Omental fat pad (tissue), 4 donors: Measurements from ENCODE around the gene LCOR. TPM values are rescaled to one million over a fixed set of nuclear protein-coding genes. Genes with fewer than 3 reads are reported as not detected.

Experiments used
- ATAC-seq: fragments of 150-250 bp; one replicate; pipeline ENCODE4 v1.9.1; 2016; ENCODE audit warnings: mild to moderate bottlenecking, moderate library complexity; ENCODE audit not compliant: low FRiP score
- DNase-seq: peaks from one replicate; pipeline ENCODE4 v3.0.0-alpha.2; 2019; ENCODE audit warnings: low spot score
- CTCF ChIP-seq, 3 donors: fragments of 450-650 bp; IDR thresholded peaks; one replicate each; pipeline ENCODE4 v1.5.1; 2016 to 2017; ENCODE audit warnings: antibody characterized with exemption in 3 of 3, mild to moderate bottlenecking in 3 of 3, moderate library complexity in 2 of 3
- small RNA-seq: library from RNA; depleted of rRNA; stranded (forward); fragments of <200 nt; gene quantifications from one replicate; pipeline ENCODE3, GENCODE V24; 2016
- total RNA-seq, 4 donors: library from RNA; depleted of rRNA; stranded (reverse); fragments of >200 nt; gene quantifications; one replicate each; pipeline ENCODE4 v1.1.0, GENCODE V29; 2016

The LCOR gene
- total RNA-seq, 4 donors from 2014 or later: 19.1 to 82.0 (median 24.7) TPM

GRCh38 chr10:97040706-97041105 lies 208.6 kb downstream of the LCOR start:
- TF ChIP-seq CTCF (IDR thresholded peaks at IDR 0.05): no peak
- ATAC-seq (no peak), DNase-seq (no peak)

GRCh38 chr10:97042081-97042480 lies 210.0 kb downstream of the LCOR start:
- ATAC-seq (no peak), DNase-seq (no peak)
- no peak for TF ChIP-seq CTCF (IDR thresholded peaks at IDR 0.05)

- DNase-seq (no peak), ATAC-seq (no peak)
- TF ChIP-seq CTCF (IDR thresholded peaks at IDR 0.05): no peak
Observed at GRCh38 chr10:97042716-97043562, 210.8 kb downstream of the LCOR start.

GRCh38 chr10:97043563-97043855 lies 211.4 kb downstream of the LCOR start:
- ATAC-seq (no peak), DNase-seq (no peak)
- no peak for TF ChIP-seq CTCF (IDR thresholded peaks at IDR 0.05)

Small RNA genes lying within 50 kb of the gene (small RNA-seq; reads per million reads assigned to genes)
- gene HMGN2P35: not detected
- not detected for gene MIR607

Other genes with a start within 250 kb of the LCOR start
- 10 to 100 TPM; 75.5 to 99.9 (median 86.8) TPM for gene TM9SF3, start 245.3 kb upstream of the LCOR start, total RNA-seq
- gene PIK3AP1, start 111.8 kb upstream of the LCOR start, total RNA-seq: 10 to 100 TPM; 16.6 to 34.7 (median 29.7) TPM